Measurements from ENCODE around the gene HIPK2. TPM values are rescaled to one million over a fixed set of nuclear protein-coding genes. Genes with fewer than 3 reads are reported as not detected.

Gene HIPK2
- total RNA-seq, 6 experiments from 2014 or later = 48.5 to 68.0 (median 59.6) TPM

DNA sequence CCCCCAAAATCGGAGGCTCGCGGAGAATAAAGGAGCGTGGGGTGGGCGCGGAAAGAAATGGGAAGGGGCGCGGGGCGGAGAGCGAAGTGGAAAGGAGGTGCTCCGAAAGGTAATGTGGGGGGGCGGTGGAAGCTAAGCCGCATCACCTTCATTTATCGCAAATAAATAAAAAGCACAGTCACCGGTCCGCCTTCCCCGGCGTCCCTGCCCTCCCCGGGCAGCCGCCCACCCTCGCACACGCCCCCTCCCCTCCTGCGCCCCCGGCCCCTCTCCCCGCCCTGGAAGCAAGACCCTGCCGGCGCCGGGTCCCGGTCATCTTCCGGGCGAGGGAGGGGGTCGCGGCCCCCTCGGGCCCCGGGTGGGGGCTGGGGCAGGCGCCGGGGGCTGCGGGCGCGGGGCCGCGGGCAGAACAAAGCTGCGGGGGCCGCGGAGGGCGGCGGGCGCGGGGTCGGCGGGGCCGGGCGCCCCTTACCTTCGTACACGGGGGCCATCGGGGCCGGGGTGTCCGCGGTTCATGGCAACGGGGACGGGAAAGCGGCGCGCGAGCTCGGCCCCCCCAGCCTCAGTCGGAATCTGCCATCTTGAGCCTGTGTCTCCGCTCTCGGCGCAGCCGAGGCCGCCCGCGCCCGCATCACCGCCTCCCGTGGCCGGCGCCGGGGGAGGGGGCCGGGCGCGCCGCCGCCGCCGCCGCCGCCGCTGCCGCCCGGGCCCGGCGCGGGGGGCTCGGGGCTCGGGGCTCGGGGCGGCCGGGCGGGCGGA is 486 bp downstream of the HIPK2 start:
- Histone ChIP-seq H3K4me3 (peak overlapping the region; percentile 47 to 89 (median 67)), H3K4me1 (peaks cover 0 to 34% (median 14%) of the 10 kb centered on the region in 4 donors), H3K27me3 (no peaks in the 10 kb centered on the region), H3K36me3 (no peaks in the 10 kb centered on the region), H3K9me3 (no peaks in the 10 kb centered on the region), H3K27ac (peak overlapping the region; percentile 88 to 93 (median 90))
- no peak for TF ChIP-seq POLR2A (IDR thresholded peaks at IDR 0.05)
- TF ChIP-seq, protein P1, sequence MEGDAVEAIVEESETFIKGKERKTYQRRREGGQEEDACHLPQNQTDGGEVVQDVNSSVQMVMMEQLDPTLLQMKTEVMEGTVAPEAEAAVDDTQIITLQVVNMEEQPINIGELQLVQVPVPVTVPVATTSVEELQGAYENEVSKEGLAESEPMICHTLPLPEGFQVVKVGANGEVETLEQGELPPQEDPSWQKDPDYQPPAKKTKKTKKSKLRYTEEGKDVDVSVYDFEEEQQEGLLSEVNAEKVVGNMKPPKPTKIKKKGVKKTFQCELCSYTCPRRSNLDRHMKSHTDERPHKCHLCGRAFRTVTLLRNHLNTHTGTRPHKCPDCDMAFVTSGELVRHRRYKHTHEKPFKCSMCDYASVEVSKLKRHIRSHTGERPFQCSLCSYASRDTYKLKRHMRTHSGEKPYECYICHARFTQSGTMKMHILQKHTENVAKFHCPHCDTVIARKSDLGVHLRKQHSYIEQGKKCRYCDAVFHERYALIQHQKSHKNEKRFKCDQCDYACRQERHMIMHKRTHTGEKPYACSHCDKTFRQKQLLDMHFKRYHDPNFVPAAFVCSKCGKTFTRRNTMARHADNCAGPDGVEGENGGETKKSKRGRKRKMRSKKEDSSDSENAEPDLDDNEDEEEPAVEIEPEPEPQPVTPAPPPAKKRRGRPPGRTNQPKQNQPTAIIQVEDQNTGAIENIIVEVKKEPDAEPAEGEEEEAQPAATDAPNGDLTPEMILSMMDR (IDR thresholded peaks at IDR 0.05) = no peak
- ATAC-seq = peak in 2 of 4 donors; percentile 4 to 30
- WGBS (ENCODE audit: insufficient coverage, low coverage, low lambda C conversion rate, missing lambda C conversion rate) = 0% methylated on average over 16 of the region's 102 CpGs
- intact Hi-C loops (cut with DNase I) = no loop called here
- peak; percentile 44 to 65 (median 59) for DNase-seq

DNA sequence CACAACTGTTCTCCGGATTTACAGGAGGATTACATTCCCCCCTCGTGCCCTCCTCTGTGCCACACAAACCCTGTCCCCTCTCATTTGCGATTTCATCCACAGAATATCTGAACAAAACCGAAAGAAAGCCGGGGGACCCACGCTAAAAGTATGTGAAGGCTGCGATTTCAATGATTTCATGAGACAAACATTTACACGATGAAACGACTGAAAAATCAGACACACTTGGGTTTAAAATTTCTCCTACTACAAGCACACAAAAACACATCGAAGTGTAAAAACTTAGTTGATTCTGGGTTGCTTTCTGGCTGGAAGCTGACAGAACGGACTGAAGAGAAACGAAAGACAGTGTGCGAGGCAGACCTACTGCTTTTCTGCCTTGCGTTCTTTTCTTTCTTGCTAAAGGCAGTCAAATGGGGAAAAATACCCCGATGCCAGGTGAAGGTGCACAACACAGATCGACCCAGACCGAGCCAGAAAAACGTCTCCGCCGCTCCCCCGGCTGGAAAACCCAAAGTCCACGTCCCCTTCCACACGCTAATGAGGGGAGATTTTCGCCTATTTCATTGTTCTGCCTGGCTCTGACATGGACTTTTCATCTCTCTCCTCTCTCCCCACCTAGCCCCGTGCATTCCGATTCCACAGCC is 1.2 kb downstream of the HIPK2 start:
- Histone ChIP-seq H3K9me3 (no peaks in the 10 kb centered on the region), H3K36me3 (no peaks in the 10 kb centered on the region), H3K27me3 (no peaks in the 10 kb centered on the region), H3K4me3 (peak overlapping the region; percentile 47 to 89 (median 67)), H3K27ac (peak overlapping the region; percentile 88 to 93 (median 90)), H3K4me1 (peaks cover 0 to 41% (median 16%) of the 10 kb centered on the region in 4 donors)
- ATAC-seq (peak; percentile 12 to 55 (median 18)), DNase-seq (peak; percentile 28 to 71 (median 70))
- TF ChIP-seq POLR2A (IDR thresholded peaks at IDR 0.05) = peak; percentile 40
- TF ChIP-seq, protein P1 (IDR thresholded peaks at IDR 0.05) = no peak
- 0% methylated on average over 26 of the region's 26 CpGs for WGBS (ENCODE audit: insufficient coverage, low coverage, low lambda C conversion rate, missing lambda C conversion rate)
- intact Hi-C loops (cut with DNase I) = no loop called here

DNA sequence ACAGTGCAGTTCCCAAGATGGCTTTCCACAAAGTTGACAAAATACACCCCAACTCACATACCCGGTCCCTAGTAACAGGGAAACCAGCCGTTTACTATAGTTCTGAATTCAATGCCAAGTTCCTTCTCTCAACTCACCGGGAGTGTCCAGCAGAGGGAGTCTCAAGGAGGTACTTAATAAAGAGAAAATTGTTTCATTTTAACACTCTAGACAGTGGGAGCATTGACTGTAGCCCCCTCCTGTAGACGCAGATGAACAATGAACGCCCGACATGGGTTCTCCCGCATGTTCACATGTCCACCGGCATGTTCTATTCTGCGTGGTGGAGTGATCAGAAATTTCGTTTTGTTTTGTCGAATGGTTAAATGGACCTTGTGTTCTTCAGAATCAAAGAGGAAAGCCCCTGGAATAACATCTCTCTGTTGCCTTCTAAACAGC is 1.9 kb downstream of the HIPK2 start:
- Histone ChIP-seq H3K36me3 (no peaks in the 10 kb centered on the region), H3K4me1 (peaks cover 0 to 49% (median 20%) of the 10 kb centered on the region in 4 donors), H3K9me3 (no peaks in the 10 kb centered on the region), H3K27ac (peak overlapping the region; percentile 88 to 93 (median 90)), H3K4me3 (peak overlapping the region; percentile 47 to 89 (median 67)), H3K27me3 (no peaks in the 10 kb centered on the region)
- intact Hi-C loops (cut with DNase I) = no loop called here
- ATAC-seq (peak; percentile 51 to 63 (median 58)), DNase-seq (peak in 2 of 3 donors; percentile 52 to 60)
- TF ChIP-seq, protein P1 (IDR thresholded peaks at IDR 0.05) = peak; percentile 62 to 65 (median 64)
- TF ChIP-seq POLR2A (IDR thresholded peaks at IDR 0.05) = no peak
- WGBS (ENCODE audit: insufficient coverage, low coverage, low lambda C conversion rate, missing lambda C conversion rate) = 1% methylated on average over 11 of the region's 11 CpGs

DNA sequence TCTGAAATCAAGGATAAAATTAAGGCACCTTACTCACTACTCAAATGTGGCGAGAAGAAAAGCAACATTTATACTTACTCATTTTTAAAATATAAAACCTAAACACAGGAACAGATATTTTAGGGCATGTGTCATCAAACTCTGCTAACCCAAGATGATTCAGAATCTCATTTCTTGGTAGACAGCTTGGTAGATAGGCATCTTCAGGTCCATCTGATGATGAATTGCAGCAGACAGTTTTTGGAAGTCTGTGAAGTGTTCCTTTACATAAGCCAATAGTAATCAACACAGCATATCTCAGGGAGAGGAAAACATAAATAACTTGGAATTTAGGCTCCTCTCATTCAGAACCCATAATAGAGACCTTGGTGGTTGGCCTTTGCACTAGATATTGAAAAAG is 3.4 kb downstream of the HIPK2 start:
- H3K4me1 ChIP-seq = peaks cover 0 to 63% (median 23%) of the 10 kb centered on the region in 4 donors
- no peaks in the 10 kb centered on the region for H3K27me3 ChIP-seq
- intact Hi-C loops (cut with DNase I) = no loop called here
- H3K4me3 ChIP-seq = no peak overlapping the region
- no peak for TF ChIP-seq POLR2A (IDR thresholded peaks at IDR 0.05)
- TF ChIP-seq, protein P1 (IDR thresholded peaks at IDR 0.05) = no peak
- H3K36me3 ChIP-seq = no peaks in the 10 kb centered on the region
- WGBS (ENCODE audit: insufficient coverage, low coverage, low lambda C conversion rate, missing lambda C conversion rate) = 82% methylated on average over 1 of the region's 1 CpG
- no peaks in the 10 kb centered on the region for H3K9me3 ChIP-seq
- ATAC-seq (no peak), DNase-seq (no peak)
- H3K27ac ChIP-seq = peak overlapping the region; percentile 35 to 93 (median 90)
